ENCODE measurements around the gene TRIM77.
"Not testable (repeated sequence)": the region's sequence is repeated elsewhere in the genome, so short reads cannot be mapped to it uniquely, and the experiment has no call there.

GRCh38 chr11:89668158-89668557 is 41.9 kb upstream of the TRIM77 start:
- TF ChIP-seq CTCF (conservative IDR thresholded peaks at IDR 0.05; ENCODE audit: low read depth, low read length); EZH2phosphoT487 (IDR thresholded peaks at IDR 0.05; ENCODE audit: borderline replicate concordance, low read length); EZH2 (IDR thresholded peaks at IDR 0.05; ENCODE audit: low read length, unreplicated experiment): not testable (repeated sequence)
